Measurements from ENCODE around the gene NLRP8.
A peak's percentile ranks its signal among the peaks of the same experiment; 100 is the strongest.
"Not testable (repeated sequence)": the region's sequence is repeated elsewhere in the genome, so short reads cannot be mapped to it uniquely, and the experiment has no call there.

The NLRP8 gene

DNA sequence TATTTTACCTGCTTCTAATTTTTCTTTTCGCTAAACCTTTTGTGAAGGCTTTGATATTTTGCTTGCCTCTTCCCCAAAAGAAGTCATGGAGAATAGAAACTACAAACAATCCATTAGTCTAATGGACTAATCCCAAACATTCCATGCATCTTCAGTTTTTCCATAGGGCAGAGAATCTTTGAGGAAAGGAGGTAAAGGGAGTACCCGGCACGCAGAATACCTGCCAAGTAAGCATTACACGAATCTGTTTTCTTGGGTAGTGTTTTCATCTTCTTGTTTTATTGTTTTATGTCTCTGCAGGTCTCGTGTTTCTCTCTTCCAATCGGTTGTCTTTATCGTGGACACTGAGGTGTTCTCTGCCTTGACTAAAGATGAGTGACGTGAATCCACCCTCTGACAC, at the start of gene NLRP8:
NLRP8 (plus strand) TSS at position 301 of the 400 bp plus-strand sequence.
- DNase-seq (ENCODE audit: low read depth in 3 of 3) = no peak

DNA sequence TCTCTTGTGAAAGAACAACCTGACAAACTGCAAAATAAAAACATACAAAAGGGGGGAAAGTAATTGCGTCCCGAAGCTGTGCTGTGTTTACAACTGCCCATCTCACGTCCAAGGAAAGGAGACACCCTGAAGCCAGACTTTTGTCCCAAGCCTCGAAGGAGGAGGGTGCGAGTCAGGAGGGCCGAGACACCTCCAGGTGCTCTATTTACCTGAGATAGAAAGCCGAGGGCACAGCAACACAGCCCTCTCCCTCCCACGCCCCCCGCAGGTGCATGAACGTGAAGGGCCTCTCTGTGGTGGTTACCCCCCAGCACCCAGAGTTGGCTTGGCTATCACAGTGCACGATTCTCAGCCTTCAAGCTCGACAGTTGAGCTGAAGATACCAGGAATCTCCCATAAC, 48.7 kb upstream of the NLRP8 start:
- DNase-seq (ENCODE audit: low read depth in 3 of 3) = no peak

DNA sequence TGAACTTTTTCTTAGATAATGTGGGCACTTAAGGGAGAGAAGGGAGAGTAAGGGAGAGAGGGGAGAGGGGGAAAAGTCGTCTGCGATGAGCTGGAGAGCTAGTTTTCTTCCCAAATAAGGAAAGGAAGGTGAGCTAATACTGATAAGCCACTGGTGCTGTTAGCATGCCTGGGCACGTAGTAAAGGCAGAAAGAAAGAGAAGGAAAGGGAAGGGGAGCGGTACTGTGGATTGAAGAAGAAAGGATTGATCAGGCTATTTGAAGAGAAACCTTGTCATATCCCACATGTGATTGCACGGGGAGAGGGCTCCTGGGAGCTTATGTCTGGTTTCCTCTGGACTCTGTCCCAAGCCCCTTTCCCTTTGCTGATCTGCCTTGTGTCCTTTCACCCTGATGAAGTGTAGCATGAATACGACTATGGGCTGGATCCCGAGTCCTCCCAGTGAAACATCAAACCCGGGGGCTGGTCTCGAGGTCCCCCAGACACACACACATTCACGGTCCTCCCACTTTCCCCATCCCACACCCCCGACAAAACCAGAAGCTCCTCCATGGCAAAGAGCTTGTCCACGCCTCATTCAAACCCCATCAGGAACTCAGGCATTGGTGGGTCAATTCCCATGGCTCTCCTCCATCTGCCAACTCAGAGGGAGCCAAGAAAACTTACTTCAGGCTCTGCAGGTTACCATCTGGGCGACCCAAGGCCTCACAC, 46.1 kb upstream of the NLRP8 start:
- DNase-seq (ENCODE audit: low read depth in 3 of 3) = no peak

DNA sequence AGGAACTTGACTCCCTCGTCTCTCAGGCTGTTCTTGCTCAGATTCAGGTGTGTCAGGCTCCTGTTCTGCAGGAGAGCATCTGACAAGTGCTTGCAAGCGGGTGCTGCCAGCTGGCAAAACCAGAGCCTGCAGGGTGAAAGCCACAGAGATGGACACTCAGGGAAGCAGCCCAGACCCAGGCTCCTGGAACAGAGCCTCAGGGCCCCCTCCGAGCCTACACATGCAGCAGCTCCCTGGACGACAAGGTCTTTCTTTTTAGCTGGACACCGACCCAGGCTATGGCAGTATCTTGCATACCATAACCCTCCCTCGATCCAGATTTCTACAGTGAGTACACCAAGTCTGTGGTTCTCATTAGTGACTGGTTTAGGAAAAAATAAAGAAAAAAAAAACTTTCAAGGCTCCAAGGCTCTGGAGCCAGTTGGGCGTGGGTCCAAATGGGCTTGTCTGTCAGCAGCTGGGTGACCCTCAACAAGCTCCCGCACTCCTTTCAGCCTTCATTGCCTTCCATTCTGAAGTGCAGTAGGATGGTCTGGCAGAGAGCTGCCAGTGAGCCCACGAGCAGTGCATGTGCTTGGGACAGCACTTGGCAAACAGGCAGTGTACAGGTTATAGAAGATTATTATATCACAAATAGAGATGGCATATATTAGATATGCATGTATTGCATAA, 45.4 kb upstream of the NLRP8 start:
- no peak for DNase-seq (ENCODE audit: low read depth in 3 of 3)

DNA sequence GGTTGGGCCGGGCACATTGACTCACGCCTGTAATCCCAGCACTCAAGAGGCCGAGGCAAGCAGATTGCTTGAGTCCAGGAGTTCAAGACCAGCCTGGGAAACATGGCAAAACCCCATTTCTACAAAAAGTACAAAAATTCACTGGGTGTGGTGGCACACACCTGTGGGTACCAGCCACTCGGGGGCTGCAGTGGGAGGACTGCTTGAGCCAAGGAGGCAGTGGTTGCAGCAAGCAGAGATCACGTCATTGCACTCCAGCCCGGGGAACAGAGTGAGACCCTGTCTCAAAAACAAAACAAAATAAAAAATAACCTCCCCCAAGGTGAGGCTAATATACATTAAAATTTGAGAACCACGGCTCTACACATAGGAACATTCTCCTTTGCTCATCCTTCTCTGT, 40.3 kb upstream of the NLRP8 start:
- no peak for DNase-seq (ENCODE audit: low read depth in 3 of 3)

DNA sequence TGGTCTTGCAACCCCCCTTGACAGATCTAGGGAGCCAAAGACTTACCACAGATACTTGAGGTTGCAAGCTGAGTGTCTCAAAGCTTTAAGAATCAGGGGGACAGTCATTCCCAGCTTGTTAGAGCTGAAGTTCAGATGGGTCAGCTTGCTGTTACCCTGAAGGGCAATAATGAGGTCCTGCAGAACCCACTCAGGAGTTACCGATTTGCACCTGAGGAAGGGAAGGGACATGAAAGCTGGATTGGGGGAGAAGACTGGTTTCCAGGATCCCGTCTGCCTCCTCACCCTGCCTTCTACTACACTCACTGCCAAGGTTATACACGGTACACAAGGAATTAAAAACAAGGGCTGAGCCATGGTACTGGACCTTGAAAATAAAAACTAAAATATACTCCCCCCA, 39.9 kb upstream of the NLRP8 start:
- DNase-seq (ENCODE audit: low read depth in 3 of 3) = no peak

DNA sequence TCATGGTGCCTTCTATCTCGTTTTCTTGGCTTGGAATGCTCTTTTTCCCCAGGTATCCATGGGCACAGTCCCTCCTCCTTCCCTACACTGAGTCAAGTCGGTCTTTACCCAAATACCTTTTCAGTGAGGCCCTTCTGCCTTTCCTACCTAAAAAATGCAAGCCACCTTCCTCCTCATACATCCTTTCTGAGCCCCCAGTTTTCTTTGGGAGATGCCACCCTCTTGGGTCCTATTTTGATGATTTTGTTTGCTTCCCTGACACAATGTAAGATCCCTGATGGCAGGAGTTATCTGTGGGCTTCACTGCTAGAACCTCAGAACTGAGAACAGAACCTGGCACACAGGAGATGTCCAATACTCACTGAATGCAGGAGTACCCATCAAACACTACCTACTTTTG, 37.8 kb upstream of the NLRP8 start:
- no peak for DNase-seq (ENCODE audit: low read depth in 3 of 3)

DNA sequence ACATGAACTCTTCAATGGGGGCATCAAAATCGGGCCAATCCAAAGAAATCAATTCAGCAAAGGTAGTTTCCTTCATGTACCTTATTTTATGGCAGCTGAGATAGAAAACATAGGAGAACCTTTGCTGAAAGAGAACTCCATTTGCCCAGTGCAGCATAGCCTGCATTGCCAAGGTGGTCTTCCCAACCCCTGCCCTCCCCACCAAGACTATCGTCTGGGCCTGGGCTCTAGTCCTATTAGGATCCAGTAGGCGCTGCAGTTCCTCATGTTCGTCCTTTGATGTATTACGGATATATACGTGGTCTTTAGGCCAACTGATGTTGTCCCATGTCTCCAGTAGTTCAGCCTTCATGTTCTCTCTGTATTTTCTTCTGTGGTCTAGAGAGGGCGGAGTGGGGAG, 34.7 kb upstream of the NLRP8 start:
- DNase-seq (ENCODE audit: low read depth in 3 of 3) = no peak

DNA sequence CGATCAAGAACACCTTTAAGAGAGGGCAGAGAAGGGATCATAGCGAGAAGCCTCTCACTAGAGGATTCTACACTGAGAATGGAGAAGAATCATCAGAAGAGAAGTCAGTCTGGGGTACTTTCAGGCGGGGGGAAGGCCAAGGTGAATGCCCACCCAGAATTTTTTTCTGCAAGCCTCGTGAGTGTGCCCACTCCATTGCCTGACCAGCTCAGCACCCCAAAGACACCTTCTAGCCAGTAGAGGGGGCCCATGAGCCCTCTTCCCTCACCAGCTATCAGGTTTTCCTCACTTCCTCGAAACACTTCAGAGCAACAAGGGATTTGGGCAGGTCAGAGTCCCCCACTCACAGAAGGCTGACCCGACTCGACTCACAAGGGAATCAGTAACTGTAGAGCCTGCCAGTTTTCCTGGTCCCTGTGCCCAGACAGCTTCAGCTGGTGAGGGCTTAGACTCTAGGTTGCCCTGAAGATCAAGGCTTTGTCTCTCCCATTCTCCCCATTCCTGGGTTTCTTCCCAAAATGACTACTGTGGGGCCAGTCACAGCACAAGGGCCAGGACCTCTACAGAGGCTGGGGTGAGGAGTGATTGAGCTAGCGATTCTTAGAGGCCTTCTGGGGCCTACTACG, 33.9 kb upstream of the NLRP8 start:
- DNase-seq (ENCODE audit: low read depth in 3 of 3) = peak in 1 of 3 experiments; percentile 2

DNA sequence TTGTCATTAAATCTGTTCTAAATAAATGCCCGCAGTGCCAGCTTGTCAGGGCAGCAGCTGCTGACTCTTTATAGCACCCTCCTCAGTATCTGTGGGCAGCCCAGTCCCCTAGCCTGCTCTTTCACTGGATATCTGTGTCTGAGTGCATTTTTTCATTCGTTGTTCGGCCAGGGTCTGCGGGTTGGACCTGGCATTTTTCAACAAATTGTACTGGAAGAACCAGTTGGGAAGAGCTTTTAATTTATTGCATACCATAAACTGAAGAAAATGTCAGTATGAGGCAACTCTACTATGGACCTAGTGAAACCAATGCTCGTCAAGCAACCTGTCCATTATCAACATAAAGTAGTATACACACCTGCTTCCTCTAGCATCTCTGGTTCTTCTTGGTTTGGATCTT, 24.1 kb upstream of the NLRP8 start:
- no peak for DNase-seq (ENCODE audit: low read depth in 3 of 3)

DNA sequence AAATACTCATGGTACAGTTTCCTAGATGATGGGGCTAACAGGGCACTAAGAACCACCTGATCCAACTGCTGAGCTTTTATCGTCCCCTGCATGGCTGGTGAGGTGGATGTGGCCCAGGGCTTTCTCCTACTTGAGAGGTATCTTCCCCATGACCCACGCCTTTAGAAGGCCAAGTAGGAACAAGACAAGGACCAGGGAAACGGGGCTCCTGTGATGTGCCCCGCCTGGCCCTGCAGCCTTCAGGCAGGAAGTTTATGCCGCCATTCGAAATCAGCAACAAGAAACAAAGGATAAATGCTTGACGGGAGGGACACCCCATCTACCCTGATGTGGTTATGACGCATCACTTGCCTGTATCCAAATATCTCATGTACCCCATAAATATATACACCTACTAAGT, 19.6 kb upstream of the NLRP8 start:
- DNase-seq (ENCODE audit: low read depth in 3 of 3) = no peak

DNA sequence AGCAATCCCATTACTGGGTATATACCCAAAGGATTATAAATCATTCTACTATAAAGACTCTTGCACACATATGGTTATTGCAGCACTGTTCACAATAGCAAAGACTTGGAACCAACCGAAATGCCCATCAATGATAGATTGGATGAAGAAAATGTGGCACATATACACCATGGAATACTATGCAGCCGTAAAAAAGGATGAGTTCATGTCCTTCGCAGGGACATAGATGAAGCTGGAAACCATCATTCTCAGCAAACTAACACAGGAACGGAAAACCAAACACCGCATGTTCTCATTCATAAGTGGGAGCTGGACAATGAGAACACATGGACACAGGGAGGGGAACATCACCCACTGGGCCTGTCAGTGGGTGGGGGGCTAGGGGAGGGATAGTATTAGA, 18.4 kb upstream of the NLRP8 start:
- not testable (repeated sequence) for DNase-seq (ENCODE audit: low read depth in 3 of 3)

DNA sequence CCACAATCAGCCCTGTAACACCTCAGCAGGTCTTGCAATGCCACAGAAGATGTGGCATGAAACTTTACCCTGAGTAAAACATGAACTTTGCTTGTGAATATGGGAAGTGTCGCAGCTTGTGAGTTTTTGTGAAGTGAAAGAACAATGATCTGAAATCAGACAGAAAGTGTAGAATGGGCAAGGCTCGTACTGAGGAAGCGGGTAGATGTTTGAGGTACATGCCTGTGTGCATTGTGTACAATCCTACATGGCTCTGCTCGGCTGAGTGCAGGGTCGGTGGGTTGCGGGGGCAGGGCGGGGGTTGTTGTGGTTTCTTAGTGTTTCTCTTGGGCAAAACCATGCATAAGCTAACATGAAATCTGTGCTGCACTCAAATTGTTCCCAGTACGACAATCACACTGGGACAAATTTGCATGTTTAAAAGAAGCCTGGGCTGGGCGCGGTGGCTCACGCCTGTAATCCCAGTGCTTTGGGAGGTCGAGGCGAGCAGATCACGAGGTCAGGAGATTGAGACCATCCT, 16.6 kb upstream of the NLRP8 start:
- DNase-seq (ENCODE audit: low read depth in 3 of 3) = no peak

DNA sequence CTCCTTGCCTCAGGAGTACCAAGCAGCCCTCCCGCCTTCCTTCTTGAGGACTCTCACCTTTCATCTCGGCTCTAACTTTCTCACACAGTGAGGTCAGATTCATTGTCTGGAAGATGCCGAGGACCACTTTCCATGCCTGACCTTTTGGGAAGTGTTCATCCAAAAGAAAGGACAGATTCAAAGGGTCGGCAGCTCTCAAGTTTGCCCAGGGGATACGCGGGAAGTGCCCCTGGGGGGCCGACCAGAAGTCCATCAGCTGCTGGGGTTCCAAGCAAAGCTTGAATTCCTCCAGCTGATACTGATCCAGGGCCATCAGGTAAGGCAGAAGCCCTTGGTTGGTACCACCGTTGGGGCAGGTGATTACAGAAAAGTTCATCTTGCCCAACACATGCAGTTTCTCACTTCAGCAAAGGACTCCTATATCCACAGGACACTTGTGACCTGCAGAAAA, 15.7 kb upstream of the NLRP8 start, which contains the start of gene NLRP13:
NLRP13 (minus strand) TSS at position 401 of the 451 bp plus-strand sequence; CDS start at position 376, 25 bp downstream.
- no peak for DNase-seq (ENCODE audit: low read depth in 3 of 3)

DNA sequence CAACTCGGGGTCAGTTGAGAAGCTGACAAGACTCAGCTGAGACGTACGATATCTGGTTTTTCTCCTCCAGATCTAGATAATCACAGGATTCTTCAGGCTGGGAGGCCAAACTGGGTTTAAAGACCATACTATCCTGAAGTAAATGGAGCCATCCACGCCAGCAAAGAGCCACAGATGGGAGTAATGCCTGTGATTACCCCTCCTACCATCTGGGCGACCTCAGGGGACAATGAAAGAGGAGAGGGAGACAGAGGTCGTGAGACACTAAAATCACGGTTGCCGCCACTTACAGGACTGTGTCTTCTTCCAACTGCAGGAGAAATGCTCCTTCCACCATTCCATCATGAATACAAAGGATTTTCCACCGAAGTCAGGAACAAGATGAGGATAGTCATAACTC, 12.4 kb upstream of the NLRP8 start:
- DNase-seq (ENCODE audit: low read depth in 3 of 3) = no peak

DNA sequence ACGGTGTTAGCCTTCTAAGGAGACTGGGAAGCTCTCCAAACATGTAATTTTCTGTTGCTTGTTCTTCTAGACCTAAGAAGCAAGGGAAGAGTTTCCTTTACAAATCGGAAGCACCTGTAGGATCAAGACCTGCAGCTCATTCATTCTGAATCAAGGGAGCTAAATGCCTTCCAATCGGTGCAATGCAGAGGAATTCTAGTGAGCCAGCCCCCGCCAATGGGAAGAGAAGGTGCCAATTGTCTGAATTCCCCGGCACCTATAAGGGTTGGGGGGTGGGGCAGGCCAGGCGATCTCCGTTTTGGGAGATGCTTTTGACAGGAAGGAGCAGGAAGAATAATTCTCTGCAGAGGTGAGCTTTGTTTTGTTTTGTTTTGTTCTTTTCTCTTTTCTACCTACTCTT, 8.4 kb upstream of the NLRP8 start:
- no peak for DNase-seq (ENCODE audit: low read depth in 3 of 3)

DNA sequence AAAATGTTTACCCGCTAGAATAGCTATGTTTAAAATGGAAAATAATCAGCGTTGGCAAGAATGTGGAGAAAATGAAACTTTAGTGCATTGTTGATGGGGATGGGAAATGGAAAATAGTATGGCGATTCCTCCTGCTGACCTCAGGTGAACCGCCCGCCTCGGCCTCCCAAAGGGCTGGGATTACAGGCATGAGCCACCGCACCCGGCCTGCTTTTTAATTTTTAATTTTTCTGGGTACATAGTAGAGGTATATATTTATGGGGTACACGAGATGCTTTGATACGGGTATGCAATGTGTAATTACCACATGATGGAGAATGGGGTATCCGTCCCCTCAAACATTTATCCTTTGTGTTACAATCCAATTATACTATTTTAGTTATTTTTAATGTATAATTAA, 7.3 kb upstream of the NLRP8 start:
- DNase-seq (ENCODE audit: low read depth in 3 of 3) = no peak

DNA sequence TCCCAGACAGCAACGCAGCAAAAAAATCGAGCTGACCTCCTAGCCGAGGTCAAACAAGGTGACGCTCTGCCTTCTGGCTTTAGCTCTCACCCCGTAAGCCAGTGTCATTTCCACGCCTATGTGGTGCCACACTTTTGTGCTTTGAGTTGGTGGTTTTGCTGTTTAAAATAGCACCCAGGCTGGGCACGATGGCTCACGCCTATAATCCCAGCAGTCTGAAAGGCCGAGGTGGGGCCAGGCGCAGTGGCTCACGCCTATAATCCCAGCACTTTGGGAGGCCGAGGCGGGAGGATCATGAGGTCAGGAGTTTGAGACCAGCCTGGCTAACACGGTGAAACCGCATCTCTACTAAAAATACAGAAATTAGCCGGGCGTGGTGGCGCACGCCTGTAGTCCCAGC, 2.9 kb downstream of the NLRP8 start:
- DNase-seq (ENCODE audit: low read depth in 3 of 3) = not testable (repeated sequence)

DNA sequence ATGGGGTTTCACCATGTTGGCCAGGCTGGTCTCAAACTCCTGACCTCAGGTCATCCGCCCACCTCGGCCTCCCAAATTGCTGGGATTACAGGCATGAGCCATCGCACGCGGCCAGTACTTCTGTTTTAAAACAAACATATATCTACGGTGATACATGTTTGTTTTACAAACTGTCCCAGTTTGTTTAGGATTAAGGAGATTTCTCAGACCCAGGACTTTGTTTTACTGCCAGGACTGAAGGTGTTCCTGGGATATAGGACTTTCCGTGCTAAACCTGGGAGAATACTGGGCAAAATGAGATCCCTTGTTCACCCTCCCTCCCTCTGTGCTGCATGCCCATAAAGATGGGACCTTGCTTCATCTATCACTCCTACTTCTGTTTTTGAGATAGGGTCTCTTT, 8.8 kb downstream of the NLRP8 start:
- DNase-seq (ENCODE audit: low read depth in 3 of 3) = no peak

DNA sequence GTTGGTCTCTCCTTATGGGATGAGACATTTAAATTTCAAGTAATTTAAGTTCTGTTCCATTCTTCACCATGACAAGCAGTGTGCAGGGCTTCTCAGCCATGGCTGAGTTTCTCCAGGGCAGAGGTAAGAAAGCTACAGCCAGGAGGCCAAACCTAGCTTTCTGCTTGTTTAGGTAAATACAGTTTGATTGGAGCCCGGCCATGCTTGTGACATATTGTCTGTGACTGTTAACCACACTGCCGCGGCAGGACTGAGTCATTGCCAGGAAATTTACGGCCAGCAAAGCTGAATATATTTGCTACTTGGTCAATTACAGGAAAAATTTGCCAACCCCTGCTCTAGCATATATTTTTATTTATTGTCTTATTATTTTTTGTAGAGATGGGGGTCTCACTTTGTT, 10.7 kb downstream of the NLRP8 start:
- no peak for DNase-seq (ENCODE audit: low read depth in 3 of 3)

DNA sequence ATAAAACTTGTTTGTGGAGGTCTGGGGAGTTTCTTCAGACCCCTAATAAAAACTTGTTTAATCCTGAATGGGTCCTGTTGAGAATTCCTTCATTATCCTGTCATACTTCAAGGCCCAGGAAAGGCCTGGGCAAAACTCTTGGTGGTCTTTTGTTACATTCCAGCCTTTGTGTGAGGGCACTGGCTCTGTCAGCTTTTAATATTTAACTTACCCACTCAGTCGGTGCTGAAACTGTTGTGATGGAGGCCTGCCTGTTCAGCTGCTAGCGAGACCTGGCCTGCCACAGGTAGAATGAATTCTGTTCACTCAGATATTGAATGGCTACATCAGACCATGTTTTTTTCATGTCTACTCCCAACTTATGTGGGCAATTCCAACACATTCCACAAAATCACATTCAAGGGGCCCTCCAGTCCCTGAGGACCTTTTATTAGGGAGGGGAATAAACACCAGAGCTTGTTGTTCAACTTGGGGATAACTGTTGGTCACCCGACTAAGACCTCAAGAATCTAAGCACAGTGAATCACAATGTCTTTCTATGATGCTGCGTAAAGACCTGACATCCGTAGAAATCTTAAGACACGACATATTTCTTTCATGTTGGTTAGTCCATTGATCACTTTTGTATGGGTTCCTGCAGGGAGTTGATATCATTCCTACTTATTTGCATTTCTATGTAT, 12.5 kb downstream of the NLRP8 start:
- DNase-seq (ENCODE audit: low read depth in 3 of 3) = no peak

DNA sequence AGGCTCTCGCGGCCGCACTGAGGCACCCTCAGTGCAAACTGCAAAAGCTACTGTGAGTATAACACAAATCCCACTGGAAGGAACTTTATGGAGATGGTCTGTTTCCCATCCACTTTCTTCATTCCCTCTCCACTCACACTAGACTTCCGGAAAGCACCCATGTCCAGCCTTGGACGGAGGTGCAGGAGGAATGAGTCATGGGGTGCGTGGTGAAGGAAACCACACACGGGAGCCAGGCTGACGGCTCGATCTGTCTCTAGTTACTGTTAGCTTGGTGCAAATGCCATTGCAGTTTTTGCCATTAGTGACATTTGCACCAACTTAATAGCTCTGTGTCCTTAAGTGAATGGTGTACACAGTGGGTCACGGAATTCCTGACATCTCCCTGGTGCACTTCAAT, 14.6 kb downstream of the NLRP8 start:
- DNase-seq (ENCODE audit: low read depth in 3 of 3) = no peak

Data from stimulated activated CD4-positive, alpha-beta T cell treated with anti-CD3 and anti-CD28 coated beads, TNF-alpha, amount 100 ng/mL, for 24 hours (primary cell).